ENCODE measurements around the gene SCLY.

DNA sequence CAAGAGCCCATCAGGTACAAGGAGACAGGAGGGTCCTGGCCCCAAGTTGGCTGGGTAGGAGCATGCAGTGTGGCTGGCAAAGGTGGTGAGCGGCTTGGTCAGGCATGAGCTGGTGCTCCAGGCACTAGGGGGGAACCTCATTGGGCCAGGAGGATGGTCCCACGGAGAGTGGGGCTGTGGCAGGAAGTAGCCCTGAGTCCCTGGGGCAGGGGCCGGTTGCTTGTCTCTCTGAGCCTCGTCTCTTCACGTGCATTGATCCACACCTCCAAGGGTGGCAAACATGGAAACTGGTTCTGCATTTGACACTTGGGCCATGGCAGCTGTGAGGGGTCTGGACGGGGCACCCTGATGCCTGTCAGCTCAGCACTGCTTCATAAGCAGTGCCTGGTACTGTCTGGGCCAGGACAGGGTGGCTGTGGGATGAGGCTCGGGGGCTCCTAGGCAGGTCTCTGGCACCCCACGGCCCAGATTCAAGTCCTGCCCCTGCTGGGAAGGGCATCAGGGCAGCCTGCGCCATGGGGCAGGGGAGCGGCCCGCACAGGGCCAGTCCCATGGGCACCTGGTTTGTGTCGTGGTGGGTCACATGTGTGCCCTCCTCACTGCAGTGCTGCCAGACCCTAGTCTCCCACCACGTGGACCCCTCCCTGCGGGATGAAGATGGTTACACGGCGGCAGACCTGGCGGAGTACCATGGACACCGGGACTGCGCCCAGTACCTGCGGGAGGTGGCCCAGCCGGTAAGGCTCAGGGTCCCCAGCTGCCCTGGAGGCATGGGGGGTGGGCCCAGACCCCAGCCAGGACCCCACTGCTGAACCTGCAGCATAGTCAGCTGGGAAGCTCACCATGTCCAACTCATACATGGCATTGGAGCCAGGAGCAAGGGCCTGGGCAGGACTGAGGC is 55.7 kb downstream of the SCLY start:
- TF ChIP-seq, protein P1, sequence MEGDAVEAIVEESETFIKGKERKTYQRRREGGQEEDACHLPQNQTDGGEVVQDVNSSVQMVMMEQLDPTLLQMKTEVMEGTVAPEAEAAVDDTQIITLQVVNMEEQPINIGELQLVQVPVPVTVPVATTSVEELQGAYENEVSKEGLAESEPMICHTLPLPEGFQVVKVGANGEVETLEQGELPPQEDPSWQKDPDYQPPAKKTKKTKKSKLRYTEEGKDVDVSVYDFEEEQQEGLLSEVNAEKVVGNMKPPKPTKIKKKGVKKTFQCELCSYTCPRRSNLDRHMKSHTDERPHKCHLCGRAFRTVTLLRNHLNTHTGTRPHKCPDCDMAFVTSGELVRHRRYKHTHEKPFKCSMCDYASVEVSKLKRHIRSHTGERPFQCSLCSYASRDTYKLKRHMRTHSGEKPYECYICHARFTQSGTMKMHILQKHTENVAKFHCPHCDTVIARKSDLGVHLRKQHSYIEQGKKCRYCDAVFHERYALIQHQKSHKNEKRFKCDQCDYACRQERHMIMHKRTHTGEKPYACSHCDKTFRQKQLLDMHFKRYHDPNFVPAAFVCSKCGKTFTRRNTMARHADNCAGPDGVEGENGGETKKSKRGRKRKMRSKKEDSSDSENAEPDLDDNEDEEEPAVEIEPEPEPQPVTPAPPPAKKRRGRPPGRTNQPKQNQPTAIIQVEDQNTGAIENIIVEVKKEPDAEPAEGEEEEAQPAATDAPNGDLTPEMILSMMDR (IDR thresholded peaks at IDR 0.05 in 8 of 11, conservative IDR thresholded peaks at IDR 0.05 in 3 of 11), result no peak
- TF ChIP-seq POLR2AphosphoS5 (IDR thresholded peaks at IDR 0.05), result no peak
- TF ChIP-seq POLR2A (IDR thresholded peaks at IDR 0.05), result no peak

Data from spleen (tissue), 7 donors.